Fibroblast of the conjunctiva (primary cell): ENCODE data around the gene MFAP2.
"Not testable (repeated sequence)": the region's sequence is repeated elsewhere in the genome, so short reads cannot be mapped to it uniquely, and the experiment has no call there.

Experiments
- DNase-seq: peaks from one replicate; pipeline ENCODE4 v3.0.0-alpha.2; 2010; ENCODE audit warnings: low read depth

The MFAP2 gene

DNA sequence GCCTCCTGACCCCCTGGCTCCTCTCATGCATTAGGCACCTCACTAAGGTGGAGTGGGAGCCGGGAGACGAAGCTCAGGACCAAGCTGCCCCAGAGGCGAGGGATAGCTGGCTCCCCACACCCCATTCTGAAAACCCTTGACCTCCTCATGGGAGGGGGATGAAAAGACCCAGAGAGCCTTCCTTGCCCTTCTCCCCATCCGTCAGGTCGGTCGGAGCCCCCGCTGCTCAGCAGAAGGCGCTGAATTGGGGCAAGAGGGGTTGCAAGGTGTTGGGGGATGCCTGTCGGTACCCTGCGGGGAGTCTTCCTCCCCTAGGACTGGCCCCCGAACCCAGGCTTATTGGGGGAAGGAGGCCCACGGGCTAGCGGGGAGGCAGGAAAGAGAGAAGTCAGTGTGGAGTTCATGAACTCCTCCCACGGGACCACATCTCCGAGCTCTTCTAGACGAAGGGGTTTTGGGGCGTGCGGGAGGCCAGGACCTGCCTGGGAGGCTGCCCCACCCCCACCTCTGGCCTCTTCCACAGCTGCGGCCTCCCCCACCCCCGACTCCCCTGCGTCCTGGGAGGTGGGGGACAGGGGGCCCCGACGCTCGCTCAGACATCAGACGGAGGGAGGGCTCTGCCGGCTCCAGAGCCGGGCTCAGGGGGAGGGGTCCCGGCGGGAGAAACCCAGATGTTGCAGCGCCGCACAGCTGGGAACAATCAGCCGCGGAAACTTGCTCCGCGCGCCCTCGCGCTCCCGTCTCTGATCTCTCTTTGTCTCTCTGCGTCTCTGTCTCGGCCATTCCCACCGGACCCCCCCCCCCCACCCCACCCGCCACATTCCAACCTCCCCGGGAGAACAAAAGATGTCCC lies 719 bp downstream of the MFAP2 start:
- no peak for DNase-seq

DNA sequence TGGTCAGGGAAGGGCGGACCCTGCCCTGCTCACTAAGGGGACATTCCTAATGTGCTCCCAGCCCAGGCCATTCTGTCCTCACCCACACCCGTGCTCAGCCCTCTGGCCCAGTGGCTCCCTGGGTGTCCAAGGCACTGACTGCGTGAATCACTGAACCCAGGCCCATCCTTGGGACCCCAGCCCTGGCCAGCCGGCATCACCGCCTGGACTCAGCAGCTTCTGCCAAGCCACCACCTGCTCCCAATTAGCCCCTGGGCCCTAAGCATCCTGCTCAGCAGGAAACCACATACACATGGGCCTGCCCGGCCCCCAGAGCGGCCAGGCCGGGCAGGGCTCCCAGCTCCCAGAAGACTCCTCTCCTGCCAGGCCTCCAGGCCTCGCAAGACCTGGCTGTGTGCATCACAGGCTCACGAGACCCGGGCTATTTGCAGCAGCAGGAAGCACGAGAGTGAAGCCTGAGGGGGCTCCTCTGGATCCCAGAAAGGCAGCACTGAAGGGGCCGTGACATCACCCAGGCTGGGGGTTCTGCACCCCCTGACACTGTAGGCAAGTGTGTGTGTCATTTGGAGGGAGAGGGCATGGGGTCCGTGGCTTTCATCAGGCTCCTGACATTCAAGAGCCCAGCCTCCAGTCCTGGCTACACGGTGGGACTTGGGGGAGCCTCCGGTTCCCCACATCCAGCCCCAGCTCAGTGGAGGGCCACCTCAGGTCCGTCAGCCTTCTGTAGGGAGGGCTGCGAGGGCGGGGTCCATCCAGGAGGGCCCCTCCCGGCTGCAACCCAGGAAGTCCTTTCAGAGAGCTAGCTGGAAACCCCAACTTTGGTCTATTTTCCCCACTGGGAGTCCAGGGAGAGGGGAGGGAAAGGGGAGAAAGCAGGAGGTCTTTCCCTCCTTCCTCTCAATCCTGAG lies 1.6 kb downstream of the MFAP2 start:
- DNase-seq, result peak; percentile 92

DNA sequence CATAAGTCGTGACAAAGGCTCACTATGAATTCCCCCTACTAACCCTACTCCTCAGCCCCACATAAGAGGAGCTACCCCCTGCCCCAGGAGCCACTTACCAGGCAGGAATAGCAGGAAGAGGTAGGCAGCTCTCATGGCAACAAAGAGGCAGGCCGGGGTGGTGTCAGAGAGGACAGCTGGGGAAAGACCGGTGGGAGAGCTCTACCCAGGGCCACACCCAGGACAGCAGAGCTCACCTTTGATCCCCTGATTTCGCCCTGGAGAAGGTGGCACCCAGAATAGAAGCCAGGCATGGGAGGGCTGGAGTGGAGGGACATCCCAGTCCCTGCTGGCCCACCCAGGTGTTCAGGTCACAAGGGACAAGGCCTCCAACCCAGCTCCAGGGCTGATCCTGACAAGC lies 2.3 kb downstream of the MFAP2 start:
- DNase-seq, result no peak

DNA sequence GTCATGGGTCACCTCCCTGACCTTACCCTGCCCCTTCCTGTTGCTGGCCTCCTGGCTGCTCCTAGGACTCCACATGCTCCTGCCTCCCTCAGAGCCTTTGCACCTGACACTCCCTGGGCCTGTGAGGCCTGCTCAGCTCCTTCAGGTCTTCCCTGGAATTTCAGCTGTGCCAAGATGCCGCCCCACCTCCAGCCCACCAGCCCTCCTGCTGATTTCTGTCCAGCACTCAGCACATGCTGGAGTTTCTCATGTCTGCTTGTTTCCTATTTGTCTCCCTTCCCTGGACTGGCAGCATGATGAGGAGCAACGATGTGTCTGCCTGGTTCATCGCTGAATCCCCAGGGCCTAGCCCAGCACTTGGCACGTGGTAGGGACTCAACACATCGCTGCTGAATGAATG lies 3.0 kb downstream of the MFAP2 start:
- no peak for DNase-seq

DNA sequence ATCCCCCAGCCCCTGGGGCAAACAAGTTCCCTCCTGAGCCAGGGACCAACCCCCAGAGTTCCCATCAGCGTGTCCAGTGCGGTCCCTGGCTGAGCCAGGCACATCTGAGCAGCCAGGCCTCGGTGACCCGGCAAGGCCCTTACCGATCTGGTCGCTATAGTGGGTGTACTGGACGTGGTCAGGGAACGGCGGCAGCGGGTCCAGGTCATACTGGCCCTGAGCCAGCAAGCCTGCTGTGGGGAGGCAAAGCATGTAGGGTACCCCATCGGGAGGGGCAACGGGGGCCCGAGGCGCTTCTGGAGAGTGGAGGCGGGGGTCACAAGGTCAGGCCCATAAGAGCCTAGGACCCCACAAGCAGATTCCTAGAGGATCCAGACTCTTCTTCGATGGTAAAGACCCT lies 3.5 kb downstream of the MFAP2 start:
- DNase-seq, result no peak

DNA sequence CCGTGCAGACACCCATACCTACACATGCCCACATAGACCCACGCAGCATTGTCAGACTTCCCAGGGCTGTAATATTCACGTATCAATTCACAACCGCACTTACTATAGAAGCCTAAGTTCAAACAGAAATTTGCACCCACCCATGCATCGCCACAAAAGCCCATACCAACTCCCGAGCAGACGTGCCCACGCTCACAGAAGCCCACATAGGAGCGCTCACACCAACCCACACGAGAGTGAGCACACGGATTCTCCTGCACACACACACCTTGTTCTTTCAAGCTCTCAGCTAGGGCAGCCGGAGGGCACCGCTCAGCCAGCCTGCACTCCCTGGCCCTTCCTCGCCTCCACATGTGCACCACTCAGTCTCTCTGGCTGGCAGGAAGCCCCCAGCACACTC lies 4.6 kb downstream of the MFAP2 start:
- DNase-seq, result no peak

DNA sequence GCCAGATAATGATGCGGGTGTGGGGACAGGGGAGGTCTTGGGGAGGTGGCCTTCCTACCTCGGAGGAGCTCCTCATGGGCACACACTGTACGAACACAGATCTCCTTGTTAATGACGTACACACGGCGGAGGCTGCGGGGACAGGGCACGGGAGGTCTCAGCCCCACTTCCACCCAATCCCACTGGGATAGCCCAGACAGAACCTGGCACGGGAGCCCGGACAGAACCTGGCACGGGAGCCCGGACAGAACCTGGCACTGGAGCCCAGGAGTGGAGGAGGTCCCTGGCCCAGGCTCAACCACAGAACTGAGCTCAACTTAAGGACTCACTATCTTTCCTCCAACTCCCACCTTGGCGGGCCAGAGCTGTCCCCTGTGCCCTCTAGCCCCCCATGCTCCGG lies 5.2 kb downstream of the MFAP2 start:
- no peak for DNase-seq

DNA sequence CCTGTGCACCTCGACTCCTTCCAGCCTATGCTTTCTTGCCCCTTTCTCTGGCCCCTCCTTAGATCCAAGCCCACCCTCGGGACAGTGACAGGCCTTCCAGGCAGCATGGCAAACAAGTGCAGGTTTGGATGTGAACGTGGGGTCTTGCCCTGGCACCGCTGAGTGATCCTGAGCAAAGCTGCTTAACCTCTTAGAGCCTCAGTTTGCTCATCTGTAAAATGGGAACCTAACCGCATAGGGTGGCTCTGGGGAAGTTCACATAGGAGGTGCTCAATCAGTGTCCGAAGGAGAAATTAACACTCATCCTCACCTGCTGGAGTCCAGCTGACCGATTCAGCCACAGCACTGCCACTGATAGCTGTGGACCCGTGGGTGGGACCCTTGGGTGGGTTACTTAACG lies 7.2 kb downstream of the MFAP2 start:
- no peak for DNase-seq

DNA sequence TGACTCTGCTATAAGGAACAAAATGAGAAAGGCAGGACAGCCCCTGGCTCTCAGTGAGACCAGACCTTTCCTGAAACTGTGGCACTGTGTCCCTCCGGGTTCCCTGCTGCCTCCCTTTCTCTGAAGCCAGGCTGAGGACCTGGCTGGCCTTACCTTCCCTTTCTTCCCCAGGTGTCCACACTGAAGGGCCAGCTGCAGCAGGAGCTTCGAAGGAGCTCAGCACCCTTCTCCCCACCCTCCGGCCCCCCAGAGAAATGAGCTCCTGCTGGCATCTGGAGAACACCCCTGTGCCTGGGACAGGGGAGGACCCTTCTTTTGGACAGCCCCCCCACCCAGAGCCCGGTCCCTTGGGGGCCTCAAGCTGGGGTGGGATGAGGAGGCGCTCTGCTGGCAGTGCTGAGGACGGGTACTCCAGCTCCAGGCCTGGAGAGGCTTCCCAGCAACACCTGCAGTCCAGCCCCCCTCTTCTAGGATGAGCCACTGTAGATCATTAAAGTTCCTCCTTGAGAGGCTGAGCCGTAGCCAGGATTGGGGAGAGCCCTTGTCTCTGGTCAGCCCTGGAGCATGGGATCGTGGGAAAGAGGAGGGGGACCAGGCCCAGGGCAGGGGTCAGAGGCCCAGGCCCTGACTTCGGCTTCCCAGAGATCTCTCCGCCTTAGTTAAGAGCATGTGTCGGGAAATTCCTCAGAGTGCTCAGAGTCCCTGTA lies 8.1 kb downstream of the MFAP2 start:
- no peak for DNase-seq

DNA sequence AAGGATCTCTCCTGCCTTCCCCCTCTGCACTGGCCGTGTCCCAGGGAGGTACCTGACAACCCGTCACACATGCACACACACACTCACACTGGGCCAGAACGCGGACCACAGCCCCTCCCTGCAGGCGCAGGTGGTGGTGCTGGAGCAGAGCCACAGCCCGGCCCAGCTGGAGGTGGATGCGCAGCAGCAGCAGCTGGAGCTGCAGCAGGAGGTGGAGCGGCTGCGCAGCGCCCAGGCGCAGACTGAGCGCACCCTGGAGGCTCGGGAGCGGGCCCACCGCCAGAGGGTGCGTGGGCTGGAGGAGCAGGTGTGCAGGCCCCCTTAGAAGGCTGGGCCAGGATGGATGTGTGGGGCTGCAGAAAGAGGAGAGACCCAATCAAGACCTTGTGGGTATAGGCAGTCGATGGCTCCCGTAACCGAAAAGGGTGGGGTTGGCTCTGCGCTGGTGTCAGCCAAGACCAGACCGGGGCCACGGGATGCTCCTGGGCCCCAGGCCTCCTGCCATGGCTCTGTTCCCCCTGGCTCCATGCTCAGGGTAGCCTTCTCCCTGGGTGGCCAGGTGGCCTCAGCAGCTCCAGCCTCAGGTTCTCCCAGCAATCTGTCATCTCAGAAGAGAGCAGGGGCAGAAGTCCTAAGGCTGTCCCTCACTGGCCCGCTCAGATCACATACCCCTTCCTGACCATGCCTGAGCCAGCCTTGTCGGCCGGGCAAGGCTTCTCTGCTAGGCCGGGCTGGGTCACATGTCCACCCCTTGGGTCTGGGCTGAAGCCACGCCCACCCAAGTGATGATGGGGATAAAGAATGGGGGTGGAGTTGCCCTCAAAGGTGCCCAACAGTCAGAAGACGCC lies 8.9 kb downstream of the MFAP2 start:
- DNase-seq, result no peak

DNA sequence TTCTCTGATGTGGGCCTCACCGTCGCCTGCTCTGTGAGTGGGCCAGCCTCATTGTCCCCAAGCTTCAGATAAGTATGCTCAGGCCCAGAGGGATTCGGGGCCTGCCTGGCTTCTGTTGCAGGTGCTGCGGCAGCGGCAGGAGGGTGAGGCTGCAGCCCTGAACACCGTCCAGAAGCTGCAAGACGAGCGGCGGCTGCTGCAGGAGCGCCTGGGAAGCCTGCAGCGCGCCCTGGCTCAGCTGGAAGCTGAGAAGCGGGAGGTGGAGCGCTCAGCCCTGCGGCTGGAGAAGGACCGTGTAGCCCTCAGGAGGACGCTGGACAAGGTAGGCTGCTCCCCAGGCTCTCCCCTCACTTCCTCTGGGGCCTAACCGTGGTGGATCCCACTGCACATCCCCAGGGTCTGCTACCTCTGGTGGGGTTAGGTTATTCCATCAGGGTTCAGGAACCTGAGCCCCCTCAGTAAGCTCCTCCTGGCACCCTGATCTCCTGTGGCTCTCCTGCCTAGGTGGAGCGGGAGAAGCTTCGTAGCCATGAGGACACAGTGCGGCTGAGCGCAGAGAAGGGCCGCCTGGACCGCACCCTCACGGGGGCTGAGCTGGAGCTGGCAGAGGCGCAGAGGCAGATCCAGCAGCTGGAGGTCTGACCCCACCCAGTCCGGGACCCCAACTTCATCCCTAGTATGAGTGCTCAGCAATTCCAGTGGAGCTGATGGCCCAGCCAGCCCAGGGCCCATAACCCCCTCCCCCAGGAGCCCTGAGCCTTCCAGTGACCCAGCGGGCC lies 10.1 kb downstream of the MFAP2 start:
- no peak for DNase-seq

DNA sequence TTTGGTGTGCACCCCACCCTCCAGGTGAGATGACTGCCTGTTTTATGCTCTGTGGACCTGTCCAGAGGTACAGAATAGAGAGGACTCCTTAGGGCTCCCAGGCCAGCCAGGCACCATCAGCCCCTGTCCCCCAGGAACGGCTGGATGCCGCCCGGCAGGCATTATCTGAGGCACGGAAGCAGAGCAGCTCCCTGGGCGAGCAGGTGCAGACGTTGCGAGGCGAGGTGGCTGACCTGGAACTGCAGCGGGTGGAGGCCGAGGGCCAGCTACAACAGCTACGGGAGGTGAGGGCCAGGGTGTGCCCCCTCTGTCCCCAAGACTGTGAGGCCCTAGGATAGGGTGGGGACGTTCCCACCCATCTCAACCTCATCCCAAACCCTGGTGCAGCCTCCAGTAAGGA lies 10.8 kb downstream of the MFAP2 start:
- no peak for DNase-seq

DNA sequence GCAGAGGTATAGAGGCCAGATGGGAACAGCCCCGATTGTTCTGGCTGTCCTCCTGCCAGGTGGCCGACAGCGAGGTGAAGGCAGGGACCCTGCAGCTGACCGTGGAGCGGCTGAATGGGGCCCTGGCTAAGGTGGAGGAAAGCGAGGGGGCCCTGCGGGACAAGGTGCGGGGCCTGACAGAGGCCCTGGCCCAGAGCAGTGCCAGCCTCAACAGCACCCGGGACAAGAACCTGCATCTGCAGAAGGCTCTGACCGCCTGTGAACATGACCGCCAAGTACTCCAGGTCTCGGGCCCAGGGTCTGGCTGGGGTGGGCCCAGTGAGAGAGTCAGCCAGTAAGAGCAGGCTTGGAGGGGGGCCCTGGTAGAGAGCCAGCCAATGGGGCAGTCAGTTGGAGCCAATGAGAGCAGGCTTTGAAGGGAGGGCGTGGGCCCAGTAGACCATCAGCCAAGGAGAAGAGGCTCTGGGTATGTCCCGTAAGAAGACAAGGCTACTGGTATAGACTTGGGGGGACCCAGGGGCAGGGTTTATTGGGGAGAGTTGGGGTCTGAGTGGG lies 11.3 kb downstream of the MFAP2 start:
- DNase-seq, result no peak

DNA sequence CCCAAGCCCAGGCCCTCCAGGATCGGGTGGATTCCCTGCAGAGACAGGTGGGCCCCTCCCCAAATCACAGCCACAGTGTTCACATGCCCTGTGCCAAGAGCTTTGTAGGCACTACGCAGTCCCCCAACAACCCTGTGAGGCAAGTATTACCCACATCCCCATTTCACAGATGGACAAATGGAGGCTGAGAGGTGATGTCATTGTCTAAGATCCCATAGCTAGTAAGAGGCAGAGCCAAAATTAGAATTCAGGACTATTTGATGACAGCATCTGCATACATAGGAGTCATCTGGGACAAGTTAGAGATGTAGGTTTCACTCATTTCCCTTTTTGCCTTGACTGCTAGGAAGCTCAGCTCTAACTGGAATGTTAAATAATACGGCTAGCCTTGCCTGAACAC lies 12.0 kb downstream of the MFAP2 start:
- no peak for DNase-seq

DNA sequence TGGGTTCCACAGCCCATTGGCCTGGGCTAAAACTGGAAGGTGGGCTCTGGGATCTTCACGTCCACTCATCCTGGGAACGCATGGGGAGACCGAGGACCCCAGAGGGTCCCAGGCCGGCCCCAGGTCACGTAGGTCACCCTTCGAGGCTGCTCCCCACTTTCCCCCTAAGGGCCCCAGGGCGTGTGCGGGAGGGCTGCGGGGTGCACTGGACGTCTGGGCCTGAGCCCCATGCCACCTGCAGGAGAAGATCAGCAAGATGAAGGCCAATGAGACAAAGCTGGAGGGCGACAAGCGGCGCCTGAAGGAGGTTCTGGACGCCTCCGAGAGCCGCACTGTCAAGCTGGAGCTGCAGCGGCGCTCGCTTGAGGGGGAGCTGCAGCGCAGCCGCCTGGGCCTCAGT lies 12.5 kb downstream of the MFAP2 start:
- no peak for DNase-seq

DNA sequence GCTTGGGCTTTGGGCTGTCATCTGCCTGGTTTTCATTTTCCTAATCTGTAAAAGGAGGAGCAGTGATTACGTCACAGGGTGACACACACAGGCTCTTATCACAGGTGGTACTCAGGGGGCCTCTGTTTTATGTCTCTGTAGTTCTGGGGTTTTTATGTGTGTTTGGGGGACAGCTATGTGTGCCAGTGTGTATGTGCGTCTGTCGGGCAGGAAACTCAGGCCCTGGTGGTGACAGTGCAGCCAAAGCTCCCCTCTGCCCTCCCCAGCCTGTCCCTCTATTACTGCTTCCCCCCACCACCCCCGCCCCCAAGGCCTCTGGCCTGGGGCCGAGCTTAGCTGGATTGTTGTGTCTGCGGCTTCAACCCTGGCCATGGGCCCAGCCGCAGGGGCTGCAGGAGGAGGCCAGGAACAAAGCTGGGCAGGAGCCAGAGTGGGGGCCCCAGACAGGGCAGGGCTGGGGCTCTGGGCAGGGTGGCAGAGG lies 13.3 kb downstream of the MFAP2 start:
- no peak for DNase-seq

DNA sequence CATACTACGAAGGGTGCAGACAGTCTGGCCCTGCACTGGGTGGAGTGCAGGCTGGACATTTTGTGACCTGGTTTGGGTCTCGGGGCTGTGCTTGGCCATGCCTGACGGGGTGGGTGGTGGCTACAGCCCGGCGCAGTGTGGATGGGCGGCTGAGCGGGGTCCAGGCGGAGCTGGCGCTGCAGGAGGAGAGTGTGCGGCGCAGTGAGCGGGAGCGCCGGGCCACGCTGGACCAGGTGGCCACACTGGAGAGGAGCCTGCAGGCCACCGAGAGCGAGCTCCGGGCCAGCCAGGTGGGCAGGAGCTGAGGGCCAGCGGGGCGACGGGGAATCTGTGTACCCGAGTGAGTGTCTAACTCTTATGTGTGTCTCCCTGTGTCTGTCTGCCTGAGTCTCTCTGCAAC lies 14.1 kb downstream of the MFAP2 start:
- DNase-seq, result no peak

DNA sequence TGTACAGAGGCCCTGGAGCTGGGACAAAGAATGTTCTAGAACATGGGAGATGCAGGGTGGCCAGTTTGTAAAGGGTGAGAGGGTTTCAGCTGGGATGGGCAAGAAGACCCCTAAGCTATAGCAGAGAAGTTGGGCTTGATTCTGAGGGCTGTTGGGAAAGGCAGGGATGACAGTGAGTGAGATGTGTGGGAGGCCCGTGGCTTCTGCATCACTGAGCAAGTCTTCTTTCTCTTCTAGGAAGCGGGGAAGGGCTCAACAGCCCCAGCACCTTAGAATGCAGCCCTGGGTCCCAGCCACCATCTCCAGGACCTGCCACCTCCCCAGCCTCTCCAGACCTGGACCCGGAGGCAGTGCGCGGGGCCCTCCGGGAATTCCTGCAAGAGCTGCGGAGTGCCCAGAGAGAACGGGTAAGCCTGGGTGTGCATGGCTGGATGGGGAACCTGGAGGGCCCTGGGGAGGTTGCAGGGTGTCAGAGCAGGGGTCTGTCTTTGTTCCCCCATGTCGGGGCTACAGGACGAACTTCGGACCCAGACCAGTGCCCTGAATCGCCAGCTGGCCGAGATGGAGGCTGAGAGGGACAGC lies 14.8 kb downstream of the MFAP2 start:
- no peak for DNase-seq

DNA sequence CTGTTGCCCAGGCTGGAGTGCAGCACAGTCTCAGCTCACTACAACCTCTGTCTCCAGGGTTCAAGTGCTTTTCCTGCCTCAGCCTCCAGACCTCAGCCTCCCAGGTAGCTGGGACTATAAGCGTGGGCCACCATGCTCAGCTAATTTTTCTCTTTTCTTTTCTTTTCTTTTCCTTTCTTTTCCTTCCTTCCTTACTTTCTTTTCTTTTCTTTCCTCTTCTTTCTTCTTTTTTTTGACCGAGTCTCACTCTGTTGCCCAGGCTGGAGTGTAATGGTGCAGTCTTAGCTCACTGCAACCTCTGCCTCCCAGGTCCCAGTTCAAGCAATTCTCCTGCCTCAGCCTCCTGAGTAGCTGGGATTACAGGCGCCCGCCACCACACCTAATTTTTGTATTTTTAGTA lies 16.3 kb downstream of the MFAP2 start:
- not testable (repeated sequence) for DNase-seq
